Frontal cortex (tissue), 4 donors: ENCODE measurements around the gene PDE10A. TPM values are rescaled to one million over a fixed set of nuclear protein-coding genes. Genes with fewer than 3 reads are reported as not detected.
"Not testable (repeated sequence)": the region's sequence is repeated elsewhere in the genome, so short reads cannot be mapped to it uniquely, and the experiment has no call there.

Source experiments
- DNase-seq, 2 donors: peaks; one replicate each; pipeline ENCODE4 v3.0.0; 2012; ENCODE audit warnings: low spot score in 2 of 2
- FAIRE-seq: peaks from 2 replicates; lab custom pipeline; 2012; peaks lifted over from hg19 to GRCh38; lab: Jason Lieb, UNC
- total RNA-seq: library from RNA; depleted of rRNA; stranded (reverse); fragments of >200 nt; gene quantifications from one replicate; pipeline ENCODE4 v1.2.3, GENCODE V29; 2014
- donor health status: control.
- donor health status: control.
- donor health status: control.

Gene PDE10A
- total RNA-seq, 1 donor from 2014 or later, result 126 TPM

- no peak for FAIRE-seq
- DNase-seq, result no peak
Observed at GRCh38 chr6:165599596-165600487, 63.2 kb downstream of the PDE10A start.

GRCh38 chr6:165599121-165599520, 63.9 kb downstream of the PDE10A start:
- FAIRE-seq (no peak), DNase-seq (no peak)

GRCh38 chr6:165597821-165598220, 65.2 kb downstream of the PDE10A start:
- FAIRE-seq (no peak), DNase-seq (no peak)

GRCh38 chr6:165594584-165595333, 68.3 kb downstream of the PDE10A start:
- FAIRE-seq, result no peak
- DNase-seq, result no peak

GRCh38 chr6:165592947-165593346, 70.1 kb downstream of the PDE10A start:
- not testable (repeated sequence) for FAIRE-seq, DNase-seq

GRCh38 chr6:165588515-165588914, 74.5 kb downstream of the PDE10A start:
- no peak for FAIRE-seq
- no peak for DNase-seq

GRCh38 chr6:165587206-165587605, 75.8 kb downstream of the PDE10A start:
- no peak for FAIRE-seq
- no peak for DNase-seq

GRCh38 chr6:165586706-165587105, 76.3 kb downstream of the PDE10A start:
- no peak for FAIRE-seq
- DNase-seq, result no peak

- FAIRE-seq, result no peak
Observed at GRCh38 chr6:165585060-165585459, 78.0 kb downstream of the PDE10A start.

GRCh38 chr6:165584541-165584940, 78.5 kb downstream of the PDE10A start:
- DNase-seq, result no peak
- no peak for FAIRE-seq

More at GRCh38 chr6:165585060-165585459, 78.0 kb downstream of the PDE10A start:
- DNase-seq, result no peak

- no peak for DNase-seq
- FAIRE-seq, result no peak
Observed at GRCh38 chr6:165581678-165582077, 81.4 kb downstream of the PDE10A start.

GRCh38 chr6:165580136-165580535, 82.9 kb downstream of the PDE10A start:
- FAIRE-seq (no peak), DNase-seq (no peak)

- no peak for FAIRE-seq
- DNase-seq, result no peak
Observed at GRCh38 chr6:165579151-165579550, 83.9 kb downstream of the PDE10A start.

GRCh38 chr6:165577556-165577955, 85.5 kb downstream of the PDE10A start:
- DNase-seq, result no peak
- no peak for FAIRE-seq

GRCh38 chr6:165575158-165575549, 87.9 kb downstream of the PDE10A start:
- FAIRE-seq (no peak), DNase-seq (no peak)

- DNase-seq (no peak), FAIRE-seq (no peak)
Observed at GRCh38 chr6:165574220-165575157, 88.6 kb downstream of the PDE10A start.

GRCh38 chr6:165573671-165574070, 89.4 kb downstream of the PDE10A start:
- peak in 1 of 2 donors; percentile 6 for DNase-seq
- no peak for FAIRE-seq

GRCh38 chr6:165571721-165572132, 91.3 kb downstream of the PDE10A start:
- DNase-seq (no peak), FAIRE-seq (no peak)

GRCh38 chr6:165571068-165571682, 91.9 kb downstream of the PDE10A start:
- DNase-seq (no peak), FAIRE-seq (no peak)
